NCI-H446 (cell line): Measurements from ENCODE around the gene CLPTM1L.
"Not testable (repeated sequence)": the region's sequence is repeated elsewhere in the genome, so short reads cannot be mapped to it uniquely, and the experiment has no call there.

ENCODE experiments used
- DNase-seq, 2 experiments: peaks; one replicate each; lab custom pipeline; 2025; lab: John Stamatoyannopoulos, UW

The CLPTM1L gene

DNA sequence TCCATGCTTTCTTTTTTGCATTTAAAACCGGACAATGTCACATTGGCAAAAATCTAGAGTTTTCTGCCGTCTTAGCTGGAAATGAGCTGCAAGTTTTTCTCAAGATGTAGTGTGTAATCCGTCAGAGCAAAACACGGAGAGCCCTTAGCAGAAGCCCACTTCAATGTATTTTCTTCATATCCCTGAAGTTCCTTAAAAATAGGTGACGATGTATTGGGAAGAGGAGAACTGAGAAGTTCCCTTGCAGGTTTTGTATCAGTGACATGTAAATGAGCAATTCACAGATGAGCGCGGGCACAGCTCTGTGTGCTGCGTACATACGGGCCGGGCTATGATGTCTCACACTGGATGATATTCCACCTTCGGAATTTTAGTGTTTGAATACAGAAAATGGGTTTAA lies 14.8 kb upstream of the CLPTM1L start:
- no peak for DNase-seq

DNA sequence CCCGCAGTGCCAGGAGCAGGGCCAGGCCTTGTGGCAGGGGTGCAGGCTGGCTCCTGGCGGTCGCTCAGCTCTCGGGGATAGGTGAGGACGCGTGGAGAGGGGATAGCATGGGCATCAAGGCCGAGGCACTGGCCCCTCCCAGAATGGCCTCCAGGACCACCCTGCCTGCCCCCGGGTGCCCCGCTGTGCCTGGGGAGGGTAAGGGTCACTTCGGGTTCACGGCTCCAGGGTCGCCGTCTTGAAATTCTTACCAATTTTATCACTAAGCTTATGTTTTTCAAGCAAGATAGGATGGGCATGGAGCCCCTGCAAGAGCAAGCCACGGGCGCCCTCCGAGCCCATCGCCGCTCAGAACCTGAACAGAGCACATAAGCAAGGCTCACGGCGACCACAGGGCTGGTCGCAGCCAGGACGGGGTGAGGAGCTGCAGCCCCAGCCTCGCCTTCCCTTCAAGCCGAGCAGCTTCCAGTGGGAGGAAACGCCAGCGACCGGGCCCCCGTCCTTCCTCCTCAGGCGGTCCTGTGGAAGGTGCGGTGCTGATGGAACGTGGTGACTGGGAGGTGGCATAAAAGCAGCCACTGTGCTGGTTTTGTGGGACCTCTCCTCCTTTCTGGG lies 14.2 kb upstream of the CLPTM1L start:
- DNase-seq: no peak

DNA sequence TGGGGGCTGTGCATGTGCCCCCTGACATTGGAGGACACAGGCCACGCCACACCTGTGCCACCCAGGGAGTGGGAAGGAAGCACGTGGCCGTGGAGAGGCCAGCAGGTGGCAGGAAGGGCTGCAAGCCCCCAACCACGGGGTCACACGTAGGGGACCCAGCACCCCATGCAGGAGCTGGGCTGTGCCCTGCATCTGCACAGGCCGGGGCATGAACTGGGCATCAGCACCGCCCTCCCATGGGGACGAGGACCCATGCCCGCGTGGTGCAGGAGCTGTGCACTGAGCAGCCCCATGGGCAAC lies 13.8 kb upstream of the CLPTM1L start:
- DNase-seq: no peak

DNA sequence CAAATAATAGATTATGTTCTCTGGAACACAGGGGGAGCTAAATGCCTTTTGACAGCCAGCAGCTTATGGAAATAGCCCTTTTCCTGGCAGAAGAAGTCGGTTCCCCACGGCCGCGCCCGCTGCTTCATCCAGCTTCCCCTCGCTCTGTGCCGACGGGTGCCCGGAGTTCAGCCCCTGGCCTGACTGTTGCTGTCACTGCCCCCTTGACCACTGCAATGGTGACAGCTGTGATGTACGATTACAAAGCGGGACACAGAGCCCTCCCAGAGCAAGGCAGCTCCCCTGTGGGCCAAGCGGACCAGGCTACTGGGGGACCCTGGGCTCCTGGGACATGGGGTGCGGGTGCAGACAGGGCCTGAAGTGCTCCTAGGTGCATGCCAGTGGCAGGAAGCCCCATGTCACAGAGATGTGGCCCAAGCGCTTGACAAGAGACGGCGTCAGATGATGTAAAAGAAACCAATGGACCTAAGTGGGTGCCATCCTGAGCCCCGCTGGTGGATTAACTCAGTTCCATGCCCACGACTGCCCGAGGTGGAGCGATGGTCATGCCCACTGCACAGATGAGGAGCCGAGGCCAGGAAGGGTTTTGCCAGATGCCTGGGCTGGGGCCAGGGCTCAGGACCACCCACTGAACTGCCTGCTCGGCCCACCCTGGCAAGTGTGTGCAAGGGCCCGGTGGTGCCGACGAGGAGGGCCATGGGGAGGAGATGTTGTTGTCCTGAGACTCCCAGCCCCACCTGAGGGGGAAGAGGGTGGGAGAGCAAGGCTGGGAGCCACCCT lies 13.2 kb upstream of the CLPTM1L start:
- DNase-seq: no peak

DNA sequence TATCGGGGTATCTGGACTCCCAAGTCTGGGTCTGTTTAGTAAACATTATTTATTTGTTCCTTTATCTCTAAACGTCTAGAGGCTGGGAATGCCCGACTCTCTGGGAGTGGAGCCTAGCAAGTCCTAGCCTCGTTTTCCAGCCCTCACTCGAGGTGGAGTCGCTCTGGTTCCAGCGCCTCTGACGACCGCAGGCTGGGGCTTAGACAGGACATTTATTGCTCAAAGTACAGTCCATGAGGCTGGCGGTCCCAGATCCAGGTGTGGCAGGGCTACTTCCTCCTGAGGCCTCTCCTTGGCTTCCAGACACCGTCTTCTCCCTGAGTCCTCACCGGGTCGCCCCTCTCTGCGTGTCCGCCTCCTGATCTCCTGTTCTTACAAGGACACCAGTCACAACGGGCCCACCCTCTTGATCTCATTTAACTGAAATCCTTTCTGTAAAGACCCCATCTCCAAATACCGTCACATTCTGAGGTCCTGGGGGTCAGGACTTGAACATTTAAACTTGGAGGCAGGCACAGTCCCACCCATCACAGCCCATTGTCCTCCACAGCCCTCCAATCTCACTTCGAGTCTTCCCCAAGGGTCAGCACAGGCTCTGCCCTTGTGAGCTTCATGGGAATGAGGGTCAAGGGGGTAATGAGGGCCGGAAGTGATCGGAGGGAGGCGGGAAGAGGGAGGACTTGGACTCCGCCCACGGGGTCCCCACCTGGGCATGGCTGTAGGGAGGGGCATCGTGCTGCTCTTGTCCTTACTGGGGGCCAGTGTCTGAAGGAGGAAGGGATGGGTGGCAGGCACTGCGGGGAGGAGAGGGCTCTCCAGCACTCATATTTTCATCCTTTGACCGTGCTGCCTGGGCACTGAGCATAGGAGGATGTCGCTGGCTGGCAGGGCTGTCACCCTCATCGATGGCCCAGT lies 12.2 kb upstream of the CLPTM1L start:
- DNase-seq: no peak

DNA sequence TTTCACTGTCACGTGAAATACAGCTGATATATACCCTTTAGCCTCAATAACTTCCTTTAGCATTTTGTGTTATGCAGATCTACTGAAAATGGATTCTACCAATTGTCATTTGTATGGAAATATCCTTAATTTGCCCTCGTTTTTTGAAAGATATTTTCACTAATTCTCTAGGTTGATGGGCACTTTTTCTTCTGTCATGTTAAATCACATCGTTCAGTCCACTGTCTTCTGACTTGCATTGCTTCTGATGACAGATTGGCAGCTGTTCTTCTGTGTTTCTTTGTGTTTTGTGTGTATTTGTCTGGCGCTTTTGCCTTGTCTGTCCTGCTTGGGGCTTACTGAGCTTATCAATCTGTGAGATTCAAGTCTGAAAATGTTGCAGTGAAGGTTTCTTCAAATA lies 9.7 kb upstream of the CLPTM1L start:
- no peak for DNase-seq

DNA sequence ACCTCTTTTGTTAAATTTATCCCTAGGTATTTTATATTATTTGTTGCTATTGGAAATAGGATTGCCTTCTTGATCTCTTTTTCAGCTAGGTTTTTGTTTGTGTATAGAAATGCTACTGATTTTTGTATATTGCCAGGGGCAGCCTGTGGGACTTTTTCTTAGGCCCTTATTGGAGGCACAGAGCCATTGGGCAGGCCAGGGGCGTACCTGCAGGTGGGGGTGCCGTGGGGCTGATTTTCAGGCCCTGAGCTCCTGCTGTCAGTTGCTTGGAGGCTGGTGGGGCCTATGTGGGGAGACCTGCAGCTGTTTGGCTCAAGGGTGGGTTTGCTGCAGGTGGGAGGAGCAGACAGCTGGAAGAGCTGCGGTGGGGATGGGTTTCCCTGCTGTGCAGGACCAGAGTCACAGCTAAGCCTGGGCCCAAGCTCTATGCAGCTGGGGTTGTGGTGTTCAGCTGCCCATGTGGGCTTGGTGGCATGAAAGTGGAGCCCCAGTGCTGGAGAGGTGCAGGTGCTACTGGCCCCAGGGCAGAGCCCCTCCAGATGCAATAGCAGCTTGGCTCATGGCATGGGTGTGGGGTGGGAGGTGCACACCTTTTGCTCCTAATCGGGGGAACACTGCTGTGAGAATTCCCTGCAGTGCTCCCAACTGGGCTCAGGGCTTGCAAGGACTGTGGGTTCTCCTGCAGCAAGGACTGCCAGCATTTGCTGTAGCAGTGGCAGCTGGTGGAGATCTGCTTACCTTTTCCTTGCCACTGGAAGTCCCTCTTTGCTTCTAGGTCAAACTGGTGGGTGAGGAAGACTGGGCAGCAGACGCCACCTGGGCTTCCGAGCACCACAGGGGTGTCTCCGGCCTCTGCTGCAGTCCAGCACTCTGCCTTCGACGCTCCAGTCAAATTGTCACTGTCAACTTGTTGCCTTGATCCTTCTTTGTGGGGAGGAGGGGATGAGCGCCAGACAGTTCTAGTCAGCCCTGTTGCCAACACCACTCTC lies 7.6 kb upstream of the CLPTM1L start:
- no peak for DNase-seq

DNA sequence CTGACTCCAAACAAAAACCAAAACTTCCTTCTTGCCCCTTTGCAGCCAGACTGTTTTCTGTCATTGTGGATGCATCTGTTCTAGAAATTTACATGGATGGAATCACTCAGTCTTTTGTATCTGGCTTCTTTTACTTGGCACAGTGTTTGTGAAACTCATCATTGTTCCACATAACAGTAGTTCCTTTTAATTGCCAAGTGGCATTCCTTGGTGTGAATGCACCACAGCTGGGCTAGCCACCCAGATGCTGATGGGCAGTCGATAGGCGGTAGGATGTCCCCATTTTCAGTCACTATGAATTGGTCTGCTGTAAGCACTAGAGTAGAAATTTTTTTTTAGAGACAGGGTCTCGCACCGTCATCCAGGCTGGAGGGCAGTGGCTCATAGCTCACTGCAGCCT lies 6.3 kb upstream of the CLPTM1L start:
- DNase-seq: no peak

DNA sequence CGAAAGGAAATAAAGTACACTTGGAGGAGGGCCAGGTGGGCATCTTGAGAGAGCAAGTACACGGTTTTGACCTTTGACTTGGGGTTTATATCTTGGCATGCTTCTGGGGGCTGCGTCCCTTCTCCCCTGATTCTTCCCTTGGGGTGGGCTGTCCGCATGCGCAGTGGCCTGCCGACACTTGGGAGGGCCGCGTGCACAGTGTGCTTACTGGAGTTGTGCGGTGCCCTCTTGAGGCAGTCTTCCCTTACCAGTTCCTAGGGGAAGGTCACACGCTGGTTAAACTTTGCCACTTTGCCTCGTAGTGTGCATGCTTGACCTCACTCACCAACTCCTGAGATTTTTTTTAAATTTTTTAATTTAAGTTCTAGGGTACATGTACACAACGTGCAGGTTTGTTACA lies 4.3 kb upstream of the CLPTM1L start:
- DNase-seq: no peak

DNA sequence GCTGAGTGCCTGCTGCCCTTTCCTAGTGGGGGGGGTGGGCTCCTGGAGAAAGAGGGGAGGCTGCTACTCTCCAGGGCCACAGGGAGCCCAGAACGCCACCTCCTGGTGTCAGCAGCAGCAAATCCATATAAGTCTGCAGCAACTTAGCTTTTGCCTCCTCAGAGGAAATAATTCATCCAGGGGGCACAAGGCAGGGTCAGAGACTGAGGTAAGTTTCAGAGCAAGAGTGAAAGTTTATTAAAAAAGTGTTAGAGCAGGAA lies 4.0 kb upstream of the CLPTM1L start:
- DNase-seq: no peak

DNA sequence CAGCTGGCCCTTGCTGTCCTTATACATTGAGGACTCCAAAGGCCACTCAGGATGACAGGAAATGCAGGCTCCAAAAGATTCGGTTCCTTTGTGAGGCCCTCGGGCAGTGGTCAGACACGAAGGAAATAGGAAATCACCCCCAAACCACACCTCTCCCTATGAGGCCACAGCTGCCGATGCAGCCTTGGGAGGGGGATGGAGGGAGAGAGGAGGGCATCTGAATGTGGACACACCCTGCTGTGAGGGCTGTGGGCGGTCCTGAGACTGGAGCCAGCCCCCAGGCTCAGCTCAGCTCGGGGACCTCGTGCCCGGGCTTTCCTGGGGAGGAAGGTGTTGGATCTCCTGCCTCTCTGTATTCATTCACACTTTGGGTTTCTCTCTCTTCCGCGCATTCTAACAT lies 2.7 kb upstream of the CLPTM1L start:
- no peak for DNase-seq

DNA sequence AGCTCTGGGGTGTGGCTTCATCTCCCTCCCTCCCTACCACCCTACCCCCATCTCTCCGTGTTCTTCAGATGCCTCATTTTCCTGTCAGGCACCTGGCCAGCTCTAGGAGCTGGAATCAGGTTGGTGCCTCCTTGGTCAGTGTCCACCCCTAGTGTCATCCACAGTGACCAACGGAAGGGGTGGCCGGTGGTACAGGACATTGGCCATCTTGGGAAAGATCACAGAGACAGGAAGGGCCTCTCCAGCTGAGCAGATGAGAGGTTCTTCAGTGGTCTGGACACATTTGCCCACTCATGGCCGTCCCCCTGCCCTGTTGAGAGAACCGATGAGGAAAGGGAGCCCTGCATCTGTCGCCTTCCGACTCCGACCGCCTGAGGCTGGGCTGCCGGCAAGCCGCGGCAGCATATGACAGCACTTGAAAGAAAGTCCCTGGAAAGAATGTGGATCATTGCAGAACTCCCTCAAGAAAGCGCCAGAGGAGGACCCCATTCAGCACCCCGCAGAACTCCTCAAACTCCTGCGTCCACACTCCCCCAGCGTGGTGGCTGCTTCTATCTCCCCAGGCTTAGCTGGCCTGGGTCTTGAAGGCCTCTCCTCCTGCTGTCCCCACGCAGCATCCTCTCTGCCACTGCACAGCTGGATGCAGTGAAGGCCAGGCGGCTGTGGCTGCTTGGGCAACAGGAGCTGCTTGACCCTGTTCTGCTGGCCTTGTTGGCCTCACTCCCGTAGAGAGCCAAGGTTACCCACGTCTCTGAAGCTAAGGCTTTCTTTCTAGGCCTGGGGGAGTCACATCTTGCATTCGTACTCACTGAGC lies 1.9 kb upstream of the CLPTM1L start:
- DNase-seq: no peak

DNA sequence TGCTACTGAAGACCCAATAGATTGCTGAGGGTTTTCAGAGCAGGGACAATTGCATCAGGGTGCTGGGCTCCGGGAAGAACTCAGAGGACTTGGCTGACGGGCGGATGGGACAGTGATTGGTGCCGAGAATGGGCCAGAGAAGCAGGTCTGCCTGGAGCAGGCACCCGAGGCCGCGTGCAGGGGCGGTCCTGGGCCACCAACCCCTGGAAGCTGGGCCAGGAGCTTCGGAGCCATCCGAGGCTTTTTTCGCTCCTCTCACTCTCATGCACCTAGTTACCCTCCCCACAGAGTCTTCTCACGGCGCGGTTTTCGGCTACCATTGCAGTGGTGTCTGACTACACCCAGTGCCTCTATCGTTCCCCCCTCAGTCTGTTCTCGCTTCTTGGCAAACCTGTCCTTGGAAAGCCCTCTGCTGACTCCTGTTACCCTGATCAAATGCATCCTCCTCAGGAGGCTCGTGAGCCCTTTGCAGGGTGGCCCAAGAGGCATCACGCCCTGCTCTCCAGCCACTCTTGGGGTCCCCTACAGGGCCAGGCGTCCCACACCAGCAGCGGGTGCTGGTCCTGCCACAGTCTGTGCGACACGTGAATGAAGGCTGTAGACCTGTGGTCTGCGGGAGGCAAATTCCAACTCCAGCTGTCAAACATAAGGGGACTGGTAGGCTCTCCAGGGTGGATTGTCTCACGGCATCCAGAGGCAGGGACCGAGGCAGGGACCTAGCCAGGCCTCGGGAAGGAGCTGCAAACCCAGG lies 1.2 kb upstream of the CLPTM1L start:
- DNase-seq: no peak

DNA sequence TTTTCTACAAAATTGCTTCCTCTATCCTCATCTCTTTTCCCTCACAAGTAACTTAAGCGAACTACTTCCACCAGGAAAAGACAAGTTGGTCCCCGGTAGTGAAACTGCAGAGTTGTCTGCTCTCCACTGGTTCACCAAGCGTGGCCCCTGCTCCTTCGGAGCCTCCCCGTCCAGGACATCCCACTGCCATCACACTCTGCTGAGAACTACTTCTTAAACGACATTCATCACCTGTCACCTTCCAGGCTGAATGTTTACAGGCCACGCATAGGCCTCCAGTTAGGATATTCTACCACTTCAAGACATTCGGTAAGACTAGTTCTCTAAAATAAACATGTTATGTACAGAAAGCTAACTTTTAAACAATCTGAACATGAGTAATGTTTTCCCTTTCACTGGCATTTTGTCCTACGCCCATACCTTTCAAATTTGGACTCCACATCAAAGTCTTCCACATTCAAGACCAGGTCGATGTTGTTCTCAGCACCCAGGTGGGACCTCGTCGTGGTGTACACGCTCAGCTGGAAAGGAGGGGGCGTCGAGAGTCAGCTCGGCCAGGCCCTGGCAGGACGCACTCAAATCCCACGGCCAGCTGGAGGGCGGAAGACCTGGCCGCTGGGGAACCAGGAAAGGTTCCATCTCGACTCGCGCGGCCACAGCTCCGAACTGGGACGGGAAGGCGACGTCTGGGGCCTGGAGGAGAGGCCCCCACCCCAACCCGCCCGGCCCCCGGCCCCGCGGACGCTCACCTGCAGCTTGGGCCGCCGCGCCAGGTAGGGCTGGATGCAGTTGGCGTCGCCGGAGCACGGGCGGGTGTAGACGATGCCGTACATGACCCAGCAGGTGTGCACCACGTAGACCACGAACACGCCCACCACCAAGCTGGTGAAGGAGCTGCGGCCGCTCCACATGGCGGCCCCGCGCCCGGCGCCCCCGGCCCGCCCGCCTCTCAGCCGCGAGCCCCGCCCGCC lies 683 bp downstream of the CLPTM1L start:
- no peak for DNase-seq

DNA sequence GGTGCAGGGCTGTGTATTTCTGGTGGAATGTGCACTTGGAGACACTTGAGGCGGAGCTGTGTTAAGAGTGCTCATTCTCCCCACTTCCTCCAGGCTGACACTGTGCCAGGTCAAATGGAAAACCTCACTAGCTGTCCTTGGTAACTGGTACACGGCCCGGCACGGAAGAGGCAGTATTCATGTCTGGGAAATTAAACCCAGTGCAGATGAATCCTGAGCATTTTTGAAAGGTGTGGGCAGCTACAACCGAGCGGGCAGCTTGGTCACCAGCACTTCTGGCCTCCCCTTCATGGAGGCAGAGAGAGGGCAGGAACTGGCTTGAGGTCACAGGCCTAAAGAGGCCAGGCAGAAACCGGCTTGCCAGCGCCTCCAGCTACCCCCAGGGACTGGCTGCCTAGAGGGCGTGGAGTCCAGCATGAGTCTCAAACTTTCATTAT lies 1.6 kb downstream of the CLPTM1L start:
- DNase-seq: no peak

DNA sequence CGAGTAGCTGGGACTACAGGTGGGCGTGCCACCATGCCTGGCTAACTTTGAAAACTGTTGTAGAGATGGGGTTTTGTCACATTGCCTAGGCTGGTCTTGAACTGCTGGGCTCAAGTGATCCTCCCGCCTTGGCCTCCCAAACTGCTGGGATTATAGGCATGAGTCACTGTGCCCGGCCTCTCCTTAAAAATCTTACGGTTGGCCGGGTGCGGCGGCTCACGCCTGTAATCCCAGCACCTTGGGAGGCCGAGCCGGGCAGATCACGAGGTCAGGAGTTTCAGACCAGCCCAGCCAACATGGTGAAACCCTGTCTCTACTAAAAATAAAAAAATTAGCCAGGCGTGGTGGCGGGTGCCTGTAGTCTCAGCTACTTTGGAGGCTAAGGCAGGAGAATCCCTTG lies 2.2 kb downstream of the CLPTM1L start:
- DNase-seq: not testable (repeated sequence)

DNA sequence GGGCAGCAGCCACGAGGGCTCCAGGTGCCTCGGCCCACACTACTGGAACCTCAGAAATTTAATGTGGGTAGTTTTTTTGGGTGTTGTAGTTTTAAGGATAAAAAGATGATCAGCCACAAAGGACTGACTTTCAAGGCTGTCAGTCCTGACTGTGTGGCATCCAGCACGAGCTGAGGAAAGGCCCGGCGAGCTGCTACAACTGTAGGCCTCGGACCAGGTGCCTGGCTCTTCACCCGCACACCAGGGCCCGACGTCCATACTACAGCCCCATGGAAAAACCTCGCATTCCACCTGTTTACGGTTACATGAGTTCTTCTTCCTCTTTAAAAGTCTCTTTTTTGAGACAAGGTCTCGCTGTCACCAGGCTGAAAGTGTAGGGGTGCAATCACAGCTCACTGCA lies 2.6 kb downstream of the CLPTM1L start:
- no peak for DNase-seq

DNA sequence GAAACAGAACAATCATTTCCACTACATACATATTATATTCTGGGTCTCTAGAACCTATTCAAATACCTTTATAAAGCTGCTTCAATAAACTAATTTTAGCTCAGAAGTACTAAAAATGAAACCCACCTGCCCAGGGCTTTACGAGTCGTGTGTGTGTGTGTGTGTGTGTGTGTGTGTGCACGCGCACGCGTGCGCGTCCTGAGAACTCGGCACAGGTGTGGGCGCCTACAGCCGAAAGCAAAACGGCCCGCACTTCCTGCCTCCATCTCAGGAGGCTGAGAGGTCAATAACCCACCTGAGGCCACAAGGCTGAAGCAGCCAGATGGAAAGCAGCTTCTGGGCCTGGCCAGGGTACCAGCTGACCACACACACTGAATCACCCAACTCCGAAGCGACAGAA lies 3.0 kb downstream of the CLPTM1L start:
- DNase-seq: no peak

DNA sequence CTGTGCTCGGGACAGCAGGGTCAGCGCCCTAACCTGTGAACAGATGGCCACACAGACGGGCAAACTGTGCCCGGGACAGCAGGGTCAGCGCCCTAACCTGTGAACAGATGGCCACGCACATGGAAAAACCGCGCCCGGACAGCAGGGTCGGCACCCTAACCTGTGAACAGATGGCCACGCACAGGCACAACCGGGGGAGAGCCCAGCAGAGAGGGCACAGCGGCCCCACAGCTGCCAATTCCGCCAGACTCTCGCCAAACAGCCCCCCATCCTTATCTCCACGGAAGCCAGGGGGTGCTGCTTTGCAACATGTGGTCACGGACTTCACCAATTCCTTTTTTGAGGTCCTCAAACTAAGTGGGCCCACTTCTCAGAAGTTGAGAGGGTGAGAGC lies 5.1 kb downstream of the CLPTM1L start:
- not testable (repeated sequence) for DNase-seq
